Measurements from ENCODE around the gene TMC8.
"Not testable (repeated sequence)": the region's sequence is repeated elsewhere in the genome, so short reads cannot be mapped to it uniquely, and the experiment has no call there.

The TMC8 gene

GRCh38 chr17:78109489-78109761 is 21.1 kb upstream of the TMC8 start:
- DNase-seq (ENCODE audit: low read depth, low spot score) = no peak

- DNase-seq (ENCODE audit: low read depth, low spot score) = no peak
Measured at GRCh38 chr17:78110363-78111015, 20.1 kb upstream of the TMC8 start.

- no peak for DNase-seq (ENCODE audit: low read depth, low spot score)
Measured at GRCh38 chr17:78111016-78111726, 19.4 kb upstream of the TMC8 start.

- no peak for DNase-seq (ENCODE audit: low read depth, low spot score)
Measured at GRCh38 chr17:78111727-78112517, 18.6 kb upstream of the TMC8 start.

GRCh38 chr17:78112518-78113471 is 17.8 kb upstream of the TMC8 start:
- peak; percentile 12 for DNase-seq (ENCODE audit: low read depth, low spot score)

- no peak for DNase-seq (ENCODE audit: low read depth, low spot score)
Measured at GRCh38 chr17:78113804-78114785, 16.5 kb upstream of the TMC8 start.

- DNase-seq (ENCODE audit: low read depth, low spot score) = no peak
Measured at GRCh38 chr17:78114831-78115723, 15.5 kb upstream of the TMC8 start.

GRCh38 chr17:78115803-78116202 is 14.8 kb upstream of the TMC8 start:
- not testable (repeated sequence) for DNase-seq (ENCODE audit: low read depth, low spot score)

GRCh38 chr17:78116411-78116810 is 14.2 kb upstream of the TMC8 start:
- no peak for DNase-seq (ENCODE audit: low read depth, low spot score)

- DNase-seq (ENCODE audit: low read depth, low spot score) = no peak
Measured at GRCh38 chr17:78117027-78117981, 13.3 kb upstream of the TMC8 start.

- no peak for DNase-seq (ENCODE audit: low read depth, low spot score)
Measured at GRCh38 chr17:78118801-78119241, 11.8 kb upstream of the TMC8 start.

- DNase-seq (ENCODE audit: low read depth, low spot score) = no peak
Measured at GRCh38 chr17:78120537-78120936, 10.0 kb upstream of the TMC8 start.

GRCh38 chr17:78120971-78121800 is 9.4 kb upstream of the TMC8 start:
- DNase-seq (ENCODE audit: low read depth, low spot score) = no peak

GRCh38 chr17:78121801-78122215 is 8.8 kb upstream of the TMC8 start:
- DNase-seq (ENCODE audit: low read depth, low spot score) = no peak

GRCh38 chr17:78122216-78122930 is 8.2 kb upstream of the TMC8 start:
- DNase-seq (ENCODE audit: low read depth, low spot score) = no peak

GRCh38 chr17:78122931-78123249 is 7.7 kb upstream of the TMC8 start:
- DNase-seq (ENCODE audit: low read depth, low spot score) = no peak

Data from smooth muscle cell of the brain vasculature (primary cell).